ENCODE data around the gene GPR84.

Gene GPR84

DNA sequence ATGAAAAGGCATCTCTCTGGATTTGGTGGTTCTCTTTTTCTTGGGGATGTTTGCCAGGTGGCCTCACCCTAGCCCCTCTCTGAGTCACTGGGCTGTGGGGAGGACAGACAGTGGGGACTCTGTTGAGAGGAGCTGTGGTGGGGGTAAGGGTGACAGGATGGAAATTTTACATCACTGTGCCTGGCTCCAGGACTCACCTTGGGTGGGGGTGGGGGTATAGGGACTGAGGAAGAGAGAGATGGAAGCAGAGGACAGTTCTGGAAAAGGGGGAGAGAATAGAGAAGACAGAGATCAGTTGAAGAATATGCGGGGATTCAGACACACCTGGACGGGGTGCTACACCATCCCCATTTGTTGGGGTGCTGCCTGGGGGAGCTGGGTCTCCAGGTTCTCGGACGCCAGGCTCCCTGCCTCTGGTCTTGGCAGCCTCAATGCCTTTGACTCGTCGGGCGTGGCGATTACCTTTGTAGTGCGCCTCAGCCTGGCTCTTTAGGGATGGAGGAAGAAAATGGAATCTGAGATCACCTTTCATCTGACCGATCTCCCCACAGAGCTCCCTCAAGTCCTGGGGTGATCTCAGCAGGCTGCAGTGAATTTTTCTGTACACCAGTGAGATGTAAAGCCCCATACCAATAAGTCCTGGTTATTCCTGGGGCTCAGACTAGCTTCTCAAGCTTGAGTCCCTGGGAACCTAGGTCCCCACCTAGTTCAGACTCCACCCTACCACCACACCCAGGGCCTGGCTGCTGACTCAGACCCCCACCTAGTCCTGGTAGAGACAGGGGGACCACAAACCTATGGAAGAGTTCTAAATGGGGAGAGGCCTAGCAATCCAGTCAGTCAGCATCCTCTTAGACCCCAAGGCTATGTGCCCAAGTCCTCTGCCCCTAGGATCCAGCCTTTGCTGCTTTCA, 9.6 kb upstream of the GPR84 start:
- DNase-seq: no peak

DNA sequence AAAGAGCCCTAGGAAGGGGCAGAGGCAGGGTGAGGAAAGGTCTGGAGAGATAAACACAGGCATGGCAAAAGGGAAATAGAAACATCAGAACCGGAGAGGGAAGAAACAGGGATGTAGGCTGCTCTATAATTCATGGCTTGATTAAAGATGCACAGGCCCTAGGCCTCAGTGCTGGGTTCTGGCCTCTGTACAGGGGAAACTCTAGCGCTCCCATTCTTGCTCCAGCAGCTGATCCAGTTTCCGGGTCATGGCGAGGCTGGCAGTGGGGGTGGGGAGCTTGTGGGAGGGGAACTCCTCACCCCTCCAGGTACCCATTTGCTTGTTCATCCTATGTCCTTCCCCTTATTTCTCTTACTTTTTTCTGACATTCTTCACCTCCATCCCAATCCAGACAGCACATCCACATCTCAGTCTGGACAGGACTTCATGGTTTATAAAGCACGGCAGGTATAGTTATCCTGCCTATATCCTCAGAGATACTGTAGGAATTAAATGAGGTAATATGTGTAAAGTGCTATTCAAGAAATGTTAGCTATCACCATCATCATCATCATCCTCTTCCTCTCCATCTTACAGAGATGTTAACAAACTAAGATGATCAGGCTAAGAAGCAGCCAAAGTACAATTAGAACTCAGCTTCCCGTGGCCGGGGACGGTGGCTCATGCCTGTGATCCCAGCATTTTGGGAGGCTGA, 8.0 kb upstream of the GPR84 start:
- DNase-seq: no peak

DNA sequence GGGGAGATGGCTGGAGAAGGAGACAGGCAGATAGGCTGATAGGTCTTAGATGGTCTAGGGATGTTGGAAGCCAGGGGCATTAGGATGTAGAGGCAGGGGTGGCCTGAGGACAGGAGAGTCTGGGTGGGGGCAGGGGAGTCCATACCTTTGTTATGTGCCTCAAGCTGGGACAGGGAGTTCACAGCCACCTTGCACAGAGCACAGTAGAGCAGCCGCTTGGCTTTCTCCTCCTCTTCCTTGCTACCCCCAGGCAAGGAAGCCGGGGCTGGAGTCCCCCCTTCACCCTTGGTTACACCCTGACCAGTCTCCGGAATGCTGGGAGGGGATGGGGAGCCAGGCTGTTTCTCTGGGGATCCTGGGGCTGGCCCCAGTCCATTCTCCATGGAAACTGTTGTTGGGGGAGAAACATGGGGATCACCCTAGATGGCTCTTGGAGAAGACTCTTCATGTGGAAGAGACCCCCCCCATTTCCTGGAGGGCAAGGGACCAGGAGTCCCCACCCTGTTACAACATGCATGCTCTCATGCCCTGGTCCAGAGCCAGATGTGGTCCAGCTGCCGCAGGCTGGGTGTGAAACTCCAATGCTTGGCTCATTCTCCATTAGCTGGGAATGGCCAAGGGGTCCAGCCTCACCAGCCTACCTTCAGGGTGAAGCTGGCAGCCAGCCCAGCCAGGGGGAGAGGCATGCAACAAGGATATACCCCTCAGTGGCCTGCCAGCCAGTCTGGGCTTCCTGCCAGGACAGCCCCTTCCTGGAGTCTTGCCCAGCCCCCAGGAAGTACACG, 7.2 kb upstream of the GPR84 start:
- DNase-seq: no peak

DNA sequence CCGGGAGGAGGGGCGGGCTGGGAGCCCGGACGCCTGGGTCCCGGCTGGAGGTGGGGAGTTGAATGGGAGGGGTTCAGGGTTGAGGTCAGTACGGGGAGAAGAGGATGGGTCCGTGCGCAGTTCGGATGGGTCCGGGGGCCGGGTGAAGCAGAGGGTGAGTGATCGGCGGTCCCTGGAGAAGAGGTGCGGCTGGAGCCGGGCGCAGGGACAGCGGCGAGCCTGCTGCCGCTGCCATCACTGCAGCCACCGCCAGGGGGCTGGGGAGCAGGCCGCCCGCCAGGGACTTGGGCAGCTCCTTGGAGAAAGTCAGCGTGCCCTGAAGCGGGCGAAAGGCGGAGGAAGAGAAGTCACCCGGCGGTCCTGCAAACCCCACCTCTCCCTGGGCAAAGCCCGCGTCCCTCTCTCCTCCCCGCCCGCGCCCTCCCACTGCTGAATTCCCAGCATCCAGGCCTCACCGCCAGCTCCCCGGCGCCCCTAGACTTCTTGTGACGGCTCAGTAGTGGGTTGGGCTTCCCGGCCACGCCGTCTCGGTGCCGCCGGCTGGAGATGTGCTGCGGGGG, 6.0 kb upstream of the GPR84 start:
- DNase-seq: no peak

DNA sequence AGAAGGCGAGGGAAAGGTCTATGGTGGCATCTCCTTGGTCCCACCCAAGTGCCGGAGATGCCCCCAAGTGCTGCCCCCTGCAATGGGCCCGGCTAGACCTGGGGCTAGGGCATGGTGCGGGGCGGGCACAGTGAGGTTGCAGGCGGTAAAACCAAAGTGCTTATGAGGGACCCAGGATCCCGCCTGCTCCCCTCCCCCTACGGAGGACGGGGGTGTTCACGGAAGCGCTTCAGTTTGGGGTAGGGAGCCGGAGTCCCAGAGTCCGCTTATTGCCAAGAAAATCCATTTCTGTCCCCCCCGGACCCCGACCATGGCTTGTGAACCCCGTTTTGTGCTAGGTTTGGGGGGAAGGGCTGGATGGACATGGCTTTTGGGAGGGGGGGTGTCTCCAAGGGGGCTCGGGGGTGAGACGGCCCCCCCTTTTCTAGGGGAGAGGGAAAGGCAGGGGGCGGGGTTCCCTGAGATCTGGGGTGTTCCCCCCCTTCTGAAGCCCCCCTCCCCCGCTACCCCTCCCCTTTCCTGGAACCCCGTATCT, 5.4 kb upstream of the GPR84 start:
- no peak for DNase-seq

DNA sequence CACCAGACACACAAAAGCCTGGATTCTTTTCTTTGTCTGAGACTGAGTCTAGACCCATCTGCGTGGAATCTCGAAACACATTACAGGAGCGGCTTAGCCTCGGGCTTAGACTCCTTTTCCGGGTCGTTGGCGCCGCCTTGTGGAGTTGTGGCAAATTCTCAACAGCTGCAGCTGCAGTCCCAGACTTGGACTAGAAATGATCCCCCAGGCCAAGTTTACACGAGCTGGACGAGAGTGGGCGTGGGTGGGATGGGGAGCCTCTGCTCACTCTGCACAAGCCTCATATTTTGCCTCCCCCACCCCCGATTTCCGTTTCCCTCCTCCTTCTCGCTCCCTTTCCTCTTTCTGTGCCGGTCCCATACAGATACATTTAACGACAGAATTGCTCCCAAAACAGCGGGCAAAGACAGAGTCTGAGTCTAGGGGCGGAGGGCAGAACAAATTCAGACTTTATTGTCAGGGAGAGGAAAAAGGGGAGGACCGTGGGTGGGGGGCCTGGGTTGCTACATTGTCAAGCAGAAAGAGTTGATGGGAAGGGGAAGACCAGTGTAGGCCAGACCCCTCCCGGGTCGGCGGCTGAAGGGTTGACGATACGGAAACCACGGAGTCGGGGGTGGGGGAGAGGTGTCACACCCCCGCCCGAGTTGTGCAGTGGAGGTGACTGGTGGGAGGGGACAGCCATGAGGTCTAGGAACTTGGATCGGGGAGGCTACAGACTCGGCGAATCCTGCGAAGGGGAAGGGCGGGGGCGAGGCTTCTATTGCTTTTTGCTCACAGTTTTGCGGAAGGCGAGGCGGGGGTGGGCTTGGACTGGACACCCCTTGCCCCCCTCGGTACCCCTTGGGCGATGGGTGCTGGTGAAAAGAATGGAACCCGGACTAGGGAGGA, 4.7 kb upstream of the GPR84 start:
- peak; percentile 92 for DNase-seq

DNA sequence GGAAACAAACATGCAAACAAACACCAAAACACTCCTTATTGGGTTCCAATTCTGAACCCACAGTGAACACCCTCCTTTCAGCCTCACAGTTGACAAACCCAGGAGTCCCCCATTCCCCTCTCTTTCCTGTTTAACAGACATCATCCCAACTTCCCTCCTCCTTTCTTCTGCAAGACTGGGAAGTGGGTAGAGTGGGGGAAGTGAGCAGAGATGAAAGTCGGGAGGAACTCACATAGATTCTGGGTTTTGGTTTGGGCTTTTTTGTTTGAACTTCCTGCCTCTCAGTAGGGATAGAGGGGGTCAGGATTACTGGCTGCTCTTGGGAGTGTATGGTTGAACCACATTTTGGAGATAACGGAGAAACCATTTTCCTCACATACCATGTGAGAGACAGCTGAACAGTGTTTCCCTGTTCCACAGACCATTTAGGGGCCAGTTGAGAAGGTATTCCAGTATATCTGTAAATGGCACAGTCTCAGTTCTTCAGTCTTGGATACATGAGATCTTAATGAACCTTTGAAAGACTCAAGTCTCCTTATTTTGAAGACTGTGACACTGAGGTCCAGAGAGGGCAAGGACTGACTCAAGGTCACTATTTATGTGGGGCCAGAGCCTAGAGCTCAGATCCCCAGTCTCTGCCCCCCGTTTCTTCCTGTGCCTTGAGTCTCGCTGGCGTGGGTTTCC, 3.9 kb upstream of the GPR84 start:
- no peak for DNase-seq

DNA sequence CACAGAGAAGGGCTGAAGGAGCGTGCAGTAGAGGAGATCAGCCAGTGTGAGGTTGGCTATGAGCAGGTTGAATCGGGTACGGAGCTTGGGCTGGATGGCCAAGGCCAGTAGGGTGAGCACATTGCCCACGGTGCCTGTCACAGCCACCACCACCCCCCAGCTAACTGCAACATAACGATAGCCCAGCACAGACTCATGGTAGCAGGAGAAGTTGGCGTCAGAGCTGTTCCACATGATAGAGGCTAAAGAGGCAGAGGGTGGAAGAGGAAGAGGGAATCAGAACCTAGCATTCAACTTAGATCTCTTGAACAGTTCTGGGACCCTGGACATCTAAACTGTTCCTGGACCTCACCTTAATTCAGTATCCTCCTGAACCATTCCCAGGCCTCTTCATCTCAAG, 668 bp downstream of the GPR84 start:
- DNase-seq: no peak

DNA sequence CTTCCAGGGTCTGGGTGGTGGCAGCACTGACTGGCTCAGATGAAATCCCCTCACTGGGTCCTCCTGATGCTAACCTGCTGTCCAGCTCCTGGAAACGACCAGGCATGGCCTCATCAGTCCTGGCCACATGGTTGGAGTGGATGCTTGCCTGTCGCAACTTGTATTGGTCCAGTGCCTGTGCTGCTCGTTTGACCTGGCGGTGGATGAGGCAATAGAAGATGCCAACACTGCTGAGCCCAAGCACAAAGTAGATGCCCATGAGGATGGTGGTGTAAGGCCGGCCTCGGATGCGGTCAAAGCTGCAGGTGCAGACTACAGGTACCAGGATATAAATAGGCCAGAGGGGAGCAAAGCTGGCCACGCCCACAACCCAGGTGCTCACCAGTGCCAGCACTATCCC, 1.2 kb downstream of the GPR84 start:
- no peak for DNase-seq

DNA sequence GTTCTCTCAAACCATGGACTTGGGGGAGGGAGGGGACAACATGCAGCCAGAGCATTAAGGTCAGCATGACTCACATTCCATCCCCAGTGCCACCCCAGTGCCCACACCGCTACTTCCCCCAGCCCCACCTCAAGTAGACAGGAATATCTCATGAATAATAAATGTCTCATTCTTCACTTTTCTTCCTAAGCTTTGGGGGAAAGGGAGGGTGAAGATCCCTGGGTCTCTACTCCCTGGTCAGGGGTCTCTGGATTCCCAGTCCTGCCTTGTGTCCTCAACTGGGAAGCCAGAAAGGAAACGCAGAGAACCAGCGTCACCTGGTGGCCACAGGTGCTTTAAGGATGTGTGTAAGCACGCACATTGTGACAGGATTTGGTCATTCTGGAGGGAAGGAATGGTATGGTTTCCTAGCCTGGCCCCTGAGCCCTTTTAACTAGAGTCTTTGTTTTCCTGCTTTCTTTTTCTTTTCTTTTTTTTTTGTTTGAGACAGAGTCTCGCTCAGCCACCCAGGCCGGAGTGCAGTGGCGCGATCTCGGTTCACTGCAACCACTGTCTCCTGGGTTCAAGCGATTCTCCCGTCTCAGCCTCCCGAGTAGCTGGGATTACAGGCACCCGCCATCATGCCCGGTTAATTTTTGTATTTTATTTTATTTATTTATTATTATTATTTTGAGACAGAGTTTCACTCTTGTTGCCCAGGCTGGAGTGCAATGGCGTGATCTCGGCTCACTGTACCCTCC, 3.4 kb downstream of the GPR84 start:
- DNase-seq: peak; percentile 56

DNA sequence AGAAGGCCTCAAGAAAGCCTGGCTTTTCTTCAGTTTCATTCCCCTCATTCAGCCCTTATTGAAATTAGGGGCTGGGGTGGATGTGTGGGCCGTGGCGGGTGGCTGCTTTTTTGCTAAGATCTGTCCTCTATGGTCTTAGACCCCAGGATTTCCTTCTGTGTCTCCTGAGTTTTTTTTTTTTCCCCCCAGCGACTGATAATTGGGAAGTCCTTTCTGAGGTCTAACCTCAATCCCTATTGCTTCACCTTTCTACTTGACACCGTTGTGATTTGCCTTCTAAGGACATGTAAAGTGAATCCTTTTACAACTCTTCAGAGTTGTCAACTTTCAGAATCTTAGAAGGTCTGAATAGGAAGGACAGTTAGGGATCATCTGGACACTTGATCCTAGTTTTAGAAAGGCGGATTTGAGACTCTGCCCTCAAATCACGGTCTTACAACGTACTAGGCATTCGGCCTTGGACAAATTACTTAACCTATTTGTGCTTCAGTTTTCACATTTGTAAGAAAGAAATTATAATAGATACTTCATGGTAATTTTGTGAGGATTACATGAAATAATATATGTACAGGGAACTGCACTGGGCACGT, 4.4 kb downstream of the GPR84 start:
- no peak for DNase-seq

DNA sequence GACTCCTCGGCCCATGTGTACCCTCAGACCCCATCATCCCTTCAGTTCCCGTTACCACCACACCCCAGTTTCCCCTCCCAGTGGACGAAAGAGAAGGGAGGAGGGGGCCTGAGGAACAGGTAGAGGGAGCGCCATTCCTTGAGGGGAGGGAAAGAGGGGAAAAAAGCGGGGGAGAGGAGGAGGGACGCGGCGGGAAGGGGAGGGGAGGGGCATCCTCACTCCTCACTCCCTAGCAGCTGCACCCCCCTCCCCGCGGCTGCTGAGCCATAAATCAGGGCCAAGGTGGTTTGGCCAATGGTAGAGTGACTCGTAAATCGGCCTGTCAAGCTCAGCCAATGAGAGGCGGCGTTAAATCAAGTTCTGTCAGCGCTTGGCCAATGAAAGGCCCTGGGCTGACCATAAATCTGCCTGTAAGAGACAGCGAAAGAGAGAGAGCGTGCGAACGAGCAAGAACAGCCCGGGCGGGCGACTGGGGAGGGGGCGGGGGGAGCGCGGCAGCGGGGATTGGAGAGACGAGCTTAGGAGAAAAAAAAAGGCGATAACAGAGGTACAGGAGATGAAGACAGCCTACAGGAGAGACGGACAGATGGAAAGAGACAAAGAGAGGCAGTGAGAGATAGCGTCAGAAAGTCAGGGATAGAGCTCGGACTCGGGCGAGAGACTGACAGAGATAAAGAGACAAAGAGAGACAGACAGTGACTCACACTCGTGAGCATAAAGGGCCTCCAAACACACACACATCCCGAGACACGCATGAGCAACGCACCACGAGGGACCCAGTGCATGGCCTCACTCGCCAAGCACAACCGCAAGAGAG, 5.1 kb downstream of the GPR84 start:
- peak; percentile 82 for DNase-seq

DNA sequence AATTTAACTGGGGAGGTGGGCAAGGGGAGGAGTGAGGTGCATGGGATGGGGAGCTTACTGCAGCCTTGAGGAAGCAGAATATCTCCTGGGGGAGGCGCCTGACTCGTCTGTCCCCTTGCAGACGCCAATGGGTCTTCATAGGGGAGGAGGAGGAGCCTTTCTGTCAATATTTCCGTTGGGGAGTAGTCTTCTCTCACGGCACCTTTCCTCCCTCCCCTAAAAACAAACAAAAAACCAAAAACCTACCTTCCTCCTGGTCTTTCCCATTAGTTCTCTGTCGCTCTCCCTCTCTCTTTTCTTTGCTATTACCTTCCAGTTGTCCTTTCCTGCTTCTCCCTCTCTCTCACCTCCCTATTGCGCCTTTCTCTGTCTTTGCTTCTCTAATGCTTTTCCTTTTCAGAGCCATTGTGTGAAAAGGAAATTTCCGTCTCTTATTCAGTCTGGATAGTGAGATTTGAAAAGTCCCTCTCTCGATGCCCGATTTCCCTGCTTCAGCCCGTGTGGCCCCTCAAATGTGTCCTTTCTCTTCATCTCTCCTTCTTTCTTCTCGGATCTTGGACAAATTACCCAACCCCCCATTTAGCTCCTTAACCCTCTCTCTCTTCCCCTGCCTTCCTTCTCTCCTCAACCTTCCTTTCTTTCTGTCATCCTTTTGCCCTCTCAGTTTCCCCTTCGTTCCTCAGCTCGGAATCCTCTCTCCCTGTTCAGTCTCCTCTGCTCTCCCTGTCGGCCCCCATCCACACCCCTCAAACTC, 5.9 kb downstream of the GPR84 start:
- no peak for DNase-seq

DNA sequence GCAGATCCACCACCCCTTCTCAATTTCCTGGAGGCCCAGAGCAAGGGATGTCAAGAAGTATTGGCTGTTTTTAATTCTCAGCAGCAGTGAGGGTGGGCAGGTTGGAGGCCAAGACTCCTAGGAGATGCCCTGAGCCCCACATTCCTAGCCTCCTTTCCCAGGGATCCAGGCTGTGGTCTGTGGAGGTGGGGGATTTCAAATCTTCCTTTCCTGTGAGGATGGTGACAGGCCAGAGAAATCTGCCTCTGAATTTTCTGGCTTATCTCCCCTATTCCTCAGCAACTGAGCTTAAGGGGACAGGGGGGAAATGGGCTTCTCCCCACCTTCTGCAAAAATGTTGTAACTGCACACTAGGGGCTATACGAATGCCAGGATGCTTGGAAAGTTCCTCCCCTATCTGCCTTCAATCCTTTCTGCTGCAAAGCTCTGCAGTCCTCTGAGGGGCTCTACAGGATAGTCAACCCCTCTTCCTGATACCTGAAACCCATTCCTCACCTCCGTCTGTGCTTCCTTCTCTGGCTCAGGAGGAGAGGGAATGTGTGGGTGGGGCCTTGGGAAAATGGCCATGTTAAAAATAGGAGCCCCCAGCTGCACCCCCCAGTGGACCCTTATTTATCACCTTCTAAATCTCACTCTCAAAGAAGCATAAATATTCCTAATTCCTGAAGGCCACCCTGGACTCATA, 6.6 kb downstream of the GPR84 start:
- no peak for DNase-seq

DNA sequence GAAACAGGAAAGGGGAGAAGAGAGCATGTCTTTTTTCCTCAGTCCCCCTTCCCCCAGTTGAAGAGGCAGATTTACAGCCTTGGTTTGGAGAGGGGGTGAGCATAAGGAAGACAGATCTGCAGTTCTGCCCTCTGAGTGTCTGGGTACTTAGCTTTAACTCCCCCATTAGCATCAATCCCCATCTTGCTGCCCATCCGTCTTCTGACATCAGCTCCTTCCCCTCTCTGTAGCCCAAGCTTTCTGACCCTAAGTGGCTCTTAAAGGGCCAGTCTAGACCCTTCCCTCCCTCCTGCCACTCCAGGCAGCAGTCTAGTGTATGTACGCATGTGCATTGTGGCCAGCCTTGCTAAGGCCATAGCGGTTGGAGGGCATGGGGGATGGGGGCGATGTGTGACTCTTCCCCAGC, 7.3 kb downstream of the GPR84 start:
- DNase-seq: no peak

DNA sequence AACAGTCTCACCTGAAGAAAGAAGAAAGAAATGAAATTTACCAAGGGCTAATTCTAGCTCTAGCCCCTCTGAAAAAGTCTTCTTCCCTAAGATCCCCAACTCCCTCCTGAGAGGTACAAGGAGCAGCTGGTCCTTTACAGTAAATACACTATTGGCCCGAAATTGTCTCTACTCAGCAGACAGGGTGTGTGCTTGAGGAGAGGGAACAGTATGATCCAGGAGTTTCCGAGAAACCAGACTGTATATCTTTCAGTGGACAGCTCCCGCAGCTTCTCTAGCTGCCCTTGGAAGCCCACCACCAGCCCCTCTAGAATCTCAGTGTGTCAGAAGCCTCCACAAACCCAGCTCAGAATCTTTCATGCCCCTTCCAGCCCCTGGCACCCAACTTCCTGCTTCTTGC, 8.1 kb downstream of the GPR84 start:
- DNase-seq: no peak

DNA sequence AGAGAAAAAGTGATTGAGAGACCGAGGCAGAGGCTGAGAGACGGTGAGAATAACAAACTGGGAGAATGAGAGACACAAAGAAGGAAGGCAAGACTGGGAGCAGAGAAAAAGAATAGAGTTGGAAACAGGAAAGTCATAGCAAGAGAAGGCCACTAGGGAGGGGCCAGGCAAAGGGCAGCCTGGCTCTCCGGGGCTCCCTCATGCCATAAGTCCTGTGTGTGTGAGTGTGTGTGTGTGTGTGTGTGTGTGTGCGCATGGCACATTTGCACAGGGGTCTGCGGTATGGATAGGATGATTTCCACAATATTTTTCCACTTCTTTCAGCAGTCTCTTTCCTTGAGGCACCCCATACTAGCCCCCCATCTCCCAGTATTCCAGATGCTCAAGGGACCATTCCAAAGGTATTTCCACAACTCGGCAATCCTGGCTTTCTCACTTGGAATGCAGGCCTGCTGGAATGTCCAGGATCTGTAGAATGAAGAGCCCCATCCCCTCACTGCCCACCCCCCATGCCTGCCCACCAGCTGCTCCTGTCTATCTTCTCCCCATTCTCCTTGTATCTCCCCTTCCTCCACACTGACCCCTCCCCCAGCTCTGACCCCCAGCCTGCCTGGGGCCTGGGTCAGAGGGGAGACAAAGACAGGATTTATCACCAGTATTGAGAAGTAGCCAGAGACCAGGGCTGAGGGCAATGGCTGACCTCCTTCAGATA, 9.0 kb downstream of the GPR84 start:
- no peak for DNase-seq
